MCF 10A (cell line): ENCODE results near the gene NR3C2. TPM values are rescaled to one million over a fixed set of nuclear protein-coding genes. Genes with fewer than 3 reads are reported as not detected.

Source experiments
- BruUV-seq: library from RNA; stranded (reverse); fragments of 400-500 nt; replicated peaks from 2 replicates; lab custom pipeline; 2021; lab: Mats Ljungman, UMichigan
- CTCF ChIA-PET: fragments of 300-600 bp; sonication (Branson Sonifier 250); formaldehyde crosslinking; extraction: SDS; loops from one replicate; lab custom pipeline; 2021; ENCODE audit warnings: antibody characterized with exemption, inconsistent platforms; lab: Yijun Ruan, JAX
- POLR2A ChIA-PET: fragments of 300-600, 350-650 bp; sonication (Branson Sonifier 250); formaldehyde crosslinking; extraction: SDS; loops from one replicate; lab custom pipeline; 2020; ENCODE audit warnings: antibody characterized with exemption, inconsistent platforms; lab: Yijun Ruan, JAX
- DNase-seq: peaks from one replicate; pipeline ENCODE4 v3.0.0-alpha.2; 2018; ENCODE audit not compliant: unreplicated experiment
- H3K27ac Mint-ChIP-seq: one replicate; pipeline ENCODE4 v1.8.0; 2022; ENCODE audit warnings: mild to moderate bottlenecking, low read depth, mixed read lengths; ENCODE audit not compliant: unreplicated experiment
- H3K27me3 Mint-ChIP-seq: one replicate; pipeline ENCODE4 v1.8.0; 2022; ENCODE audit warnings: mixed read lengths; ENCODE audit not compliant: insufficient read depth, unreplicated experiment
- H3K36me3 Mint-ChIP-seq: one replicate; pipeline ENCODE4 v1.8.0; 2022; ENCODE audit warnings: mild to moderate bottlenecking, moderate library complexity, mixed read lengths; ENCODE audit not compliant: insufficient read depth, unreplicated experiment
- H3K4me1 Mint-ChIP-seq: one replicate; pipeline ENCODE4 v1.8.0; 2022; ENCODE audit warnings: mixed read lengths; ENCODE audit not compliant: insufficient read depth, unreplicated experiment
- H3K4me3 Mint-ChIP-seq: one replicate; pipeline ENCODE4 v1.8.0; 2022; ENCODE audit warnings: mild to moderate bottlenecking, moderate library complexity, mixed read lengths; ENCODE audit not compliant: unreplicated experiment
- H3K9me3 Mint-ChIP-seq: one replicate; pipeline ENCODE4 v1.8.0; 2022; ENCODE audit warnings: mixed read lengths; ENCODE audit not compliant: unreplicated experiment
- intact Hi-C: fragments of 100-400 bp; cut with micrococcal nuclease; formaldehyde crosslinking; loops from 2 replicates; pipeline ENCODE4 v1.14.1; 2022
- total RNA-seq: library from RNA; stranded (reverse); gene quantifications from 2 replicates; pipeline ENCODE4 v1.2.3, GENCODE V29; 2022
- TF ChIP-seq, protein P1 (sequence below): fragments of 200-600 bp; IDR thresholded peaks from one replicate; pipeline ENCODE4 v1.8.0; 2022; ENCODE audit warnings: antibody characterized with exemption, mild to moderate bottlenecking; ENCODE audit not compliant: unreplicated experiment

Gene NR3C2
- total RNA-seq, 1 experiment from 2014 or later: 0.21 TPM

DNA sequence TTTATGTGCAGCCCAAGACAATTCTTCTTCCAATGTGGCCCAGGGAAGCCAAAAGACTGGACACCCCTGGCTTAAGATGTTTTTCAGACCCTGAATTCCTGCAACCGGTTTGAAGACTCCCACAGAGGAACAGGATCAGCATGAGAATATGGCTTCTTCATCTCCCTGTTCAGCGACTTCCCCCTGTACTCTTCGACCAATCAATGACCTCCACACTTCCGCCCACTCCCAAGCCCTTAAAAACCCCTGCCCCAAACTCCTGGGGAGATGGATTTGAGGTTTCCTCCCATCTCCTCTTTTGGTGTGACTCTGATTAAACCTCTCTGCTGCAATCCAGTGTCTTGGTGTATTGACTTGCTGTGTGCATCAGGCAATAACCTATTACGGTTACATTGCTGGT is 344.4 kb downstream of the NR3C2 start:
- Mint-ChIP-seq H3K27me3 (no peaks in the 10 kb centered on the region), H3K36me3 (no peaks in the 10 kb centered on the region), H3K9me3 (no peaks in the 10 kb centered on the region), H3K4me1 (no peaks in the 10 kb centered on the region), H3K4me3 (no peak overlapping the region), H3K27ac (no peak overlapping the region)
- intact Hi-C loops: no loop called here
- POLR2A ChIA-PET: no interaction called here
- BruUV-seq: no TSS peak
- TF ChIP-seq, protein P1, sequence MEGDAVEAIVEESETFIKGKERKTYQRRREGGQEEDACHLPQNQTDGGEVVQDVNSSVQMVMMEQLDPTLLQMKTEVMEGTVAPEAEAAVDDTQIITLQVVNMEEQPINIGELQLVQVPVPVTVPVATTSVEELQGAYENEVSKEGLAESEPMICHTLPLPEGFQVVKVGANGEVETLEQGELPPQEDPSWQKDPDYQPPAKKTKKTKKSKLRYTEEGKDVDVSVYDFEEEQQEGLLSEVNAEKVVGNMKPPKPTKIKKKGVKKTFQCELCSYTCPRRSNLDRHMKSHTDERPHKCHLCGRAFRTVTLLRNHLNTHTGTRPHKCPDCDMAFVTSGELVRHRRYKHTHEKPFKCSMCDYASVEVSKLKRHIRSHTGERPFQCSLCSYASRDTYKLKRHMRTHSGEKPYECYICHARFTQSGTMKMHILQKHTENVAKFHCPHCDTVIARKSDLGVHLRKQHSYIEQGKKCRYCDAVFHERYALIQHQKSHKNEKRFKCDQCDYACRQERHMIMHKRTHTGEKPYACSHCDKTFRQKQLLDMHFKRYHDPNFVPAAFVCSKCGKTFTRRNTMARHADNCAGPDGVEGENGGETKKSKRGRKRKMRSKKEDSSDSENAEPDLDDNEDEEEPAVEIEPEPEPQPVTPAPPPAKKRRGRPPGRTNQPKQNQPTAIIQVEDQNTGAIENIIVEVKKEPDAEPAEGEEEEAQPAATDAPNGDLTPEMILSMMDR: no peak
- CTCF ChIA-PET: interaction anchor here (1.1 kb wide), 1 partner anchor 159 kb away, joined by 6 read pairs; no protein-coding TSS in a partner anchor
- no peak for DNase-seq

DNA sequence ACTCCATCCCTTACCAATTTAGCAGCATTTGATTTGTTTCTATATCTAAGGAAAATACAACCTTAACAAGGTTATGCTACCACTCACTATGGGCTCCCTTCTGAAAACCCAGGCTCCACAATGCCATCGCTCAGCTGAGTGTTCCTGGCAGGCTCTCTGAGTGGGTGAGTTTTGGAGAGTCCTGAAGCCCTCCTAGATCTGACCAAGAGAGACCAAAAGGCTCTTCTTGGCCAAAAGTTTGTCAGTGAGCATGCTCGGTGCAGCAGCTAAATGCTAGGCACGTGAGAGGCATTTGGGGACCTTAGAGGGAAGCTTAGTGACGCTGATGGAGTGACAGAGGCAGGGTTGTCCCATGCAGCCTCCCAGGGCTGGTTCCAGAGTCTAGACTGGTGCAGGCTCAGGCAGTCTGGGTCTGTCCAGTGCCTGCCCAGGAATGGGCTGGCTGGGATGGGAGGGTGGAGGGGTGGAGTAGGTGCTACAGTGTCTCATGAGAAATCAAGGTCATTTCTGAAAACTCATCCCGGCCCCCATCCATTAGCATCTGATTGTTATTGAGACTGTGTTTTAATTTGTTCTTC is 346.8 kb downstream of the NR3C2 start:
- no peak for DNase-seq
- H3K9me3 Mint-ChIP-seq: no peaks in the 10 kb centered on the region
- no peaks in the 10 kb centered on the region for H3K27me3 Mint-ChIP-seq
- H3K27ac Mint-ChIP-seq: no peak overlapping the region
- intact Hi-C loops: no loop called here
- no peaks in the 10 kb centered on the region for H3K4me1 Mint-ChIP-seq
- BruUV-seq: no TSS peak
- no peaks in the 10 kb centered on the region for H3K36me3 Mint-ChIP-seq
- POLR2A ChIA-PET: interaction anchor here (1.0 kb wide), 1 partner anchor 119 kb away, joined by 3 read pairs; no protein-coding TSS in a partner anchor
- no peak overlapping the region for H3K4me3 Mint-ChIP-seq
- TF ChIP-seq, protein P1: no peak
- CTCF ChIA-PET: interaction anchor here (0.7 kb wide), 1 partner anchor 936 kb away, joined by 3 read pairs; no protein-coding TSS in a partner anchor

DNA sequence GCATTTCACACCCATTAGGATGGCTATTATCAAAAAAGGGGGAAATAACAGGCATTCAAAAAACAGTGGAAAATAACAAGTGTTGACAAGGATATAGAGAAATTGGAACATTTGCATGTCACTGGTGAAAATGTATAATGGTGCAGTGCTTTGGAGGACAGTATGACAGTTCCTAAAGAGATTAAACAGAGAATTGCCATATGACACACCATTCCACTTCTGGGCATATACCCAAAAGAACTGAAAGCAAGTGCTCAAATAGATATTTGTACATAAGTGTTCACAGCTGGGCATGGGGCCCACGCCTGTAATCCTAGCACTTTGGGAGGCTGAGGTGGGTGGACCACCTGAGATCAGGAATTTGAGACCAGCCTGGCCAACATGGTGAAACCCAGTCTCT is 348.1 kb downstream of the NR3C2 start:
- TF ChIP-seq, protein P1: no peak
- no peak overlapping the region for H3K27ac Mint-ChIP-seq
- ChIA-PET CTCF (no interaction called here), POLR2A (no interaction called here)
- no peak for DNase-seq
- H3K27me3 Mint-ChIP-seq: no peaks in the 10 kb centered on the region
- intact Hi-C loops: no loop called here
- BruUV-seq: no TSS peak
- H3K9me3 Mint-ChIP-seq: no peaks in the 10 kb centered on the region
- no peaks in the 10 kb centered on the region for H3K36me3 Mint-ChIP-seq
- H3K4me3 Mint-ChIP-seq: no peak overlapping the region
- no peaks in the 10 kb centered on the region for H3K4me1 Mint-ChIP-seq

DNA sequence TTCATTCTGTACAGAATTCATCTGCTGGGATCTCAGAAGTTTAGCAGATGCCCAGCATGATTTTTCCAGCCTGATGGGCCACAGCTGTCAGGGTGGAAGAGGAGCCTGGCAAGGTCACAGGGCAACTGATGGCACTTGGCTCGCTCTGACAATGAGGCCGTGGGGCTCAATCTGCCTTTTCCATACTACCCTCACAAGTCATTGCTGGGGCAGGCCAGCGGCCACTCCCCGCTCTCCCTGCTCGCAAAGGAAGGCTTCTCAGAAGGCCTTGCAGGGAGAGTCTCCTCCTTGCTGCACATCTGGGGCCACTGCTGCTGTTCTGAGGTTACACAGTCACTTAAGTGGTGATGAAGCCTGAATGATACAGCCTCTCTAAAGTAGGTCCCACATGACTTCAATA is 349.1 kb downstream of the NR3C2 start:
- no TSS peak for BruUV-seq
- POLR2A ChIA-PET: no interaction called here

More for the DNA sequence above, 349.1 kb downstream of the NR3C2 start:
- Mint-ChIP-seq H3K27me3 (no peaks in the 10 kb centered on the region), H3K9me3 (no peaks in the 10 kb centered on the region), H3K36me3 (no peaks in the 10 kb centered on the region), H3K4me3 (no peak overlapping the region), H3K27ac (no peak overlapping the region), H3K4me1 (no peaks in the 10 kb centered on the region)
- TF ChIP-seq, protein P1: no peak
- CTCF ChIA-PET: no interaction called here
- intact Hi-C loops: no loop called here
- DNase-seq: no peak
